Endothelial cell of hepatic sinusoid (primary cell): Measurements from ENCODE around the gene CEP164.
"Not testable (repeated sequence)": the region's sequence is repeated elsewhere in the genome, so short reads cannot be mapped to it uniquely, and the experiment has no call there.

Source experiments
- in situ Hi-C: cut with HindIII; loops from 2 replicates; pipeline ENCODE4 v1.10.0; 2017; ENCODE audit warnings: low sequenced_read_pairs

CEP164 gene

DNA sequence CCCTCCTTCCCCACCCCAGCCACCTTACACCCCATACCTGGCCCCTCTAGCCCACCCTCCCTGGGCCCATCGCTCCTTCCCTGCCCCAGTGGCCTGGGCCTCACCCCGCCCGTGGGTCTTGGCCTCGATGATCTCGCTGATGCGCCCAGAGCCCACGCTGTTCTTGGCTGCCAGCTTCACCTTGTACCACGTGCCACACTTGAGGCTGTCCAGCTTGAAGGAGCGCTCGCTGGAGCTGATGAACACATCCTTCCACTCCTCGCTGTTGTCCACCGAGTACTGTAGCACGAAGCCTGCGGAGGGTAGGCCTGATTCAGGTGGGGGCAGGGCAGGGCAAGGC, 110.1 kb downstream of the CEP164 start:
- in situ Hi-C loops, result no loop called here

DNA sequence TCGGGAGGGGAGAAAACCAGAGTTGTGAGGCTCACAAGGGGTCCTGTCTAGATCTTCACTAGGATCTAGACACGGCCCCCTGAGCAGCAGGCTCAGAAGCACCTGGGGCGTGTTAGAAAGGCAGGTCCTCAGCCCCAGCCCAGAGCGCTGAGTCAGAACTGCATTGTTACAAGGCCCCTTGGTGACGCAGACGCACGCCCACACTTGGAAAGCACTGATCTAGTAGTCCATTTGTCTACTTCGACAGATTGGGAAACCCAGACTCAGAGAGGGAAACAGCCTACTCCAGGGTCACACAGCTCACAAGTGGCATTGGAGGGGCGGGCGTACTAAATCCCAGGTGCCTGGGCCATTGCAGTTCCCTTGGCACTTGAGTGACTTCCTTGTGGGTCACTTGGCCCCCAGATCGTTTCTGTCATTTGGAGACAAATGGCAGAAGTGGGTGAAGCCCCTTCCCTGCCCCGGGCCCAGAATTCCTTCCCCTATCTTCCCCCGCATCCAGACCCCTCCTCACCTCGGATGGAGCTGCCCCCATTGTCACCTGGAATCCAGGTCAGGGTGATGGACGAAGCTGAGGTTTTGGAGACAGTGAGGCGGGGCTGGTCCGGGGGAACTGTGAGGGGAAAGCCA, 110.8 kb downstream of the CEP164 start:
- in situ Hi-C loops, result no loop called here

DNA sequence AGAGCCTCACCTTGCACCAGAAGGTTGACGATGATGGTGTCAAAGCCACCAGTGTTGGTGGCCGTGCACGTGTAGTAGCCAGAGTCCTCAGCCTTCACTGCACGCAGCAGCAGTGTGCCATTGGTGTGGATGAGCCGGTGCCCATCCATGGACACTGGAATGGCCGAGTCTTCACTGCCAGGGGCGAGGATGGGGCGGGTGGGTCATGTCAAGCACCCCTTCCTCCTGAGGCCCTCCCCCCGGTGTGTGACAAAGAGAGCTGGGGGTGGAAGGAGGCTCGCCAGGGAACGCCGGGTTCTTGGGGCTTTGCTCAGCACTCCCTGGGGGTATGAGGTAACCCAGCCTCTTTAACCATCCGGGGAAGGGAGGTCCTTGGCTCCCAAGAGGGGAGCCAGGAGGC, 111.6 kb downstream of the CEP164 start:
- in situ Hi-C loops, result no loop called here

DNA sequence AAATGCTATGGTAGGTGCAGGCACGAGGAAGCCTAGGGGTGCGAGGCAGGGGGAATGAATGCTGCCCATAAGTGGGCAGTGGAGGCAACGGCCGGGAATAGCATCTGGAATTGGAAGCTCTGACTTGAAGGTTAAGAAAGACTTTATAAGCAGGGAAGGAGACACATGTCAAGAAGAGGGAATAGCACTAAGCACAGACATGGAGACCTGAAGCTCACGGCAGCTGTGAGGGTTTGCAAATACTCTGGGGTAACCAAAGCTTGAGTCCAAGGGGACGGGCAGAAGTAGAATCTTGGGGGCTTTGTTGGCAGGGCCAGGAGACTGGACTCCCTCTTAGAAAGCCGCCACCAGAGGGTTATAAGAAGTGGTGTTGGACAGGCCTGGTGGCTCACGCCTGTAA, 112.6 kb downstream of the CEP164 start:
- in situ Hi-C loops, result loop anchor here (5.0 kb wide), 3 partner anchors 52 to 122 kb away; no protein-coding TSS in a partner anchor

DNA sequence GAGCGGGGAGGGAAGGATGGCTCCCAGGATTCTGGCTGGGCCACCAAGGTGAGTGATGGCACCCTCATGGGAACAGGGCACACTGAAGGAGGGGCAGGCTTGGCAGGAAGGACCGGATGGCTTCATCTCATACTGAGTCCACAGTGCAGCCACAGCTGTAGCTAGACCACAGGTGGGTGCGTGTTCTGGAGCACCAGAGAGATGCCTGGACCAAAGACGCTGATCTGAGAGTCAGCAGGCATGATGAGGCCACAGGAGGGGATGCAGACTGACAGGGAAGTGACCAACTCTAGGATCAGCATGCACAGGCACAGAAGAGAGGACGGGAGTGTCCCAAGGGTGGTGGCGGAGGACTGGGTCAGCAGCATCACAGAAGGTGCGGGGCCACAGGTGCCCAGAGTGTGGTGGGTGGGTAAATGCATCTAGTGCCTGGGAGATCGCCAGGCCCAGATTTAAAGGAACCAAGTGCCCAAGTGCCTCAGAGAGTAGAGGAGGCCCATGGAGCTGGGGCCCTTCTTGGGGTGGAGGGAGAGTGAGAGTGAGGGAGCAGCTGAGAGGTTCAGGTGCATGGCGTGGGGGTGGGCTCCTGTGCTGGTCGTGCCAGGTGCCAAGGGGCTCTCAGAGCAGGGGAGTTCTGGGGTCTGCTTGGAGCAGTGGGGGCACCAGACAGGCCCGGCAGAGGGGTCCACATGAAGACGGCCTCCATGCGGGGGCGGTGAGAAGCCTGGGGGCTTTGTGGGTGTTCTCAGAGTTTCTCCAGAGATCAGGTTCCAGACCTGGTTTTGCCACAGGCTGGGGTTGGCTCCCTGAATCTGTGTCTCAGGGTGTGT, 113.7 kb downstream of the CEP164 start:
- in situ Hi-C loops, result loop anchor here (5.0 kb wide), 3 partner anchors 51 to 121 kb away; no protein-coding TSS in a partner anchor

DNA sequence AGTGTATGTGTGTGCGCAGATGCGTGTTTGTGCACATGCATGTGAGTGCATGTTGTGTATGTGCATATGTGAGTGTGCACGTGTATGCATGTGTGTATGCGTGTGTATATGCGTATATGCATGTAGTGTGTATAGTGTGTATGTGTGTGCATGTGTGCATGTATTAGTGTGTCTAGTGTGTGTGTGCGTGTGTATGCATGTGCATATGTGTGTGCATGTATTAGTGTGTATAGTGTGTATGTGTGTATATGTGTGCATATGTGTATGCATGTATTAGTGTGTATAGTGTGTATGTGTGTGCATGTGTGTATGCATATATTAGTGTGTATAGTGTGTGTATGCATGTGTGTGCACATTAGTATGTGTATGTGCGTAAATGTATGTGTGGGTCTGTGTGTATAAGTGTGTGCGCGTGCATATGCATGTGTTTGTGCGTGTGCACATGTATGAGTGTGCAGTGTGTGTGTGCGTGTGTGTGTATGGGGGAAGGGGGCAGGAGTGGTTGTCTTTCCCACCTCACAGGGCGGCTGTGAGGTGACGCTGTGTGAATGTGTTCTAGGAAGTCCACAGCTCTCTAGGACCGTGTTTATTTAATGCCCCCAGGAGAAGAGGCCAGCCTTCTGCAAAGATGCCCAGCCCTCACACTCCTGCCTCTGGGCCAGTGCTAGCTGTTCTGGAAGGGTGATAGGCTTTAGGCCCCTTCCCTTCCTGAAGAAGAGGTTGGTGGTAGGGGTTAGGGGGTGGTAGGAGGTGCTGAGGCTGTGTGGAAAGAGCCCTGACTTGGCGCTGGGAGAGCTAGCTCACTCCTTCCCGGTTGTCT, 114.6 kb downstream of the CEP164 start:
- in situ Hi-C loops, result loop anchor here (5.0 kb wide), 3 partner anchors 50 to 120 kb away; no protein-coding TSS in a partner anchor

DNA sequence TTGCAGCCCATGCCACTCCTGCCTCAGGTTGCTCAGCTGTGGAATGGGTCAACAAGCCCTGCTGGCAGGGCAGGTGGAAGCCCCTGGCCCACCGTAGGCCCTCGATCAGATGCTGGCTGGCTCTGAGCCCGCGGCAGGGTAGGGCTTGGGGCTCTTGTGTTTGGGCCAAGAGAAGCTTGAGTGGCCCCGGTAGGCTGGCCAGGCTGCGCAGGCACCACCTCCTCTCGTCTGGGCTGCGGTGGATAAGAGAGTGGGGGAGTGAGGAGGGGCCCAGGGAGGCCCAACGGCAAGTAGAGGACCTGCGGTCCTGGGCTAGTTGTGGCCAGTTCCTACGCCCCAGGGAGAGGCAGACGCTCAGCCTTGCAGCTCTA, 115.2 kb downstream of the CEP164 start:
- in situ Hi-C loops, result loop anchor here (5.0 kb wide), 3 partner anchors 49 to 119 kb away; no protein-coding TSS in a partner anchor

DNA sequence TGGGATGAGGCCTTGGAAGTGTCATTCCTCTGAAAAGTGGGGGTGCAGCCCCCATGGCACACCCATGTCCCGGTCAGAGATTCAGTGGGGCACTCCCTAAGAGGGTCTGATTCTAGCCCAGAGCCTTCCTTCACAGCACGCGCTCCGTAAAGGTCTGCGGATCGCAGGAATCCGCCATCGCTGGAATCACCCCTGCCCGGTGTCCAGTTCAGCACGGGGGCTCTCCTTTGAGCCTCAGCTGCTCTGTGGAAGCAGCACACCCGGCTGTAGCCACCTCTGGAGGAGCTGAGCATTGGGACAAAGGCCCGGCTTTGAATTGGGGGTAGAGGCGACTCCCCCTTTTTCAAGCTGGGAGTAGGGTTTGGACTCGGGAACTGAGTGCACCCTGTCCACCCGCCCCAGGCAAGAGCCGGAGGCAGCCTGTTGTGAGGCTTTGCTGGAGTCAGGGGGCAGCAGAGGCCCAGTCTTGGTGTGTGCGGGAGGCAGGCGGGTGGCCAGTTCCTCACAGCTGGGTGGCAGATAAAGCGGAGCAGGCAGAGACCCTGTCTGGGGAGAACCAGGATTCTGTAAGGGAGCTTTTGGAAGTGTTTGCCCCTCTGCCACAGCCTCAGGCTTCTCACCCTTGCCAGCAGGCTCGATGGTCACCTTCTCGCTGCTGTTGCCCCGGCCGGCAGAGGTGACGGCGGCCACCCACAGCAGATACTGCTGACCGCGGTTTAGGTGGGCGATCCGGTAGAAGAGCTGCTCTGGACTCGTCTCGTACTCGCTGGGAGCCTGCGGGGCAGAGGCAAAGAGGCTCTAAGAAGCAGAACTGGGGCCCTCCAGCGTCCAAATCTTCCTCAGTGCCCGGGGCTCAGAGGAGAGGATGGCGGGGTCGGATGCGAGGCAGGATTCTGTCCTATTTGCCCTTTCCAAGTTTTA, 115.9 kb downstream of the CEP164 start:
- in situ Hi-C loops, result loop anchor here (5.0 kb wide), 3 partner anchors 49 to 119 kb away; no protein-coding TSS in a partner anchor

DNA sequence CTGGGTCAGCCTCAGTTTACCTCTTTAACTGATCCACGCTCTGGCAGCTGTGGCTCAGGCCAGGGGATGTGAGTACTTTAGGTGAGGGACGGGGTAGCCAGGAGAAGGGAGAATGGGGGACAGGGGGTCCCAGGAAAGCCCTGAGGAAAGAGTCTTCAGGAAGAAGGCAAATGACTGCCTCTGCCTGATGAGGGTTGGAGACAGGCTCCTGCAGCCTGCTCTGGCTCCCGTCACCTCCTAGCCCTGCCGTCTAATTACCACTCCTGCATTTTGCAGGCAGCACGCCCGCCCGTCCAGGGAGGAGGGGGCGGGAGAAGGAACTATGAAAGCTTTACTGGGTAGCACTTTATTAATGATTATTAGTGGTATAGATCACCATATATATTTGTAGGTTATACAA, 116.6 kb downstream of the CEP164 start:
- in situ Hi-C loops, result loop anchor here (5.0 kb wide), 3 partner anchors 48 to 118 kb away; no protein-coding TSS in a partner anchor

DNA sequence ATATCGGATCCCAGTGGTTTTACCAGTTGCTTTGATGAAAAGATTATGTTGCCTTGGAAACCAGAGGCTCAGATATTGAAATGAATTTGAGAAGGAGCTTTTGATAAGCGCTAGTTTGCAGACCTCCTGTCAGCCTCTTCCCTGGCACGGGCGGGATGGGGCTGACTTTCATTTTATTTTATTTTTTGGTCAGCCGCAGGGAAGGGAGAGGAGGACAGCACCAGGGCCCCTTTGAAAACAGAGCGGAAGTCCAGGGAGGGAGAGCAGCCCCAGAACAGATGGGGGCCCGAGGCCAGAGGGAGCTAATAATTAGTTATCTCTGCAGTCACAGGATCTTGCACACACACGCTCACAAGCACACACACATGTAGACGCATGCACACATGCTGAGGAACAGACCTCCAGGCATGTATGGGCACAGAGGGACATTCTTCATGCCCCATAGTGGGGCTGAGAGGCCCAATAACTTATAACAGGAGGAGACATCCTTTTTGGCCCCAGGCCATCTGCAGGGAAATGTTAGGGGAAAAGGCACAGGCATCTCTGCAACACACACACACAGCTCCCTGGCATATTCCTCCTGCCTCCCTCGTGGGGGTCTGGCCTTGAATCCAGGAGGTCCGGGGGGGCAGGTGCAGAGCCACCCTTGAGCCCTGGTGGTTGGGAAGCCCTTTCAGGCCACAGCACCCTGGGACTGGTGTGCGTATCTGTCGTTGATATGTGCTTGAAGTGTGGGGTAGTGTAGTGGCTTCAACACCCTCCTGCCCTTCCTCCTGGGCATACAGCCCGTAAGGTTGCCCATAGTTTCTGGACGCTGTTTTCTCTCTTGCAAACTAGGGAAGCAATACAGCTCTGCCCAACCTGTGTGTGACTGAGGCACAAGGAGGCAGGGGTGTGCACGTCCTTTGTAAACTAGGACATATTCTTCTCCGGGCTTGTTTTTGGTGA, 117.3 kb downstream of the CEP164 start:
- in situ Hi-C loops, result loop anchor here (5.0 kb wide), 4 partner anchors 47 to 117 kb away; no protein-coding TSS in a partner anchor

DNA sequence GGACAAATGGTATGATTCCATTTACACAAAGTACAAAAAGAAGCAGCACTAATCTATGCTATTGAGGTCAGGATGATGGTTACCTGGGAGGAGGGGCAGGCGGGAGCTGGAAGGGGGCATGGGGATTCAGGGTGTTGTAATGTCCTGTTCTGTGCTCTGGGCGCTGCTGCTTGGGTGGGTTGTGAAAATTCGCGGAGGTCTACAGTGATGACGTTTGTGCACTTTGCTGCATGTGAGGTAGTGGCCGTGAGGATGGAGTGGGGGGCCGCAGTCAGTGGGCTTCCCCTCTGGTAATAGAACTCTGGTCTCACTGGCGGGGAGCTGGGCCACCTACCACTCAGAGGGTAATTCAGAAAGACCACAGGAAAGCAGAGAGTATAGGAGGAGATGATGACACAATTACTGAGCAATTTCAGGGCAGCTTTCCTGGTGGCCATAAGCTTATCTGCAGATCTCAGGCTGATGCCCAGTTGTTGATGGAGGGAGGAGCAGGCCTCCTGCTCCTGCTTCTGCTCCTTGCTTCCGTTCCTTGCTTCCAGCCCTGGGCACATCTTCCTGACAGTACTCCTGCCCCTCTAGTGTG, 121.5 kb downstream of the CEP164 start:
- in situ Hi-C loops, result loop anchor here (5.0 kb wide), 1 partner anchor 63 kb away; no protein-coding TSS in a partner anchor

DNA sequence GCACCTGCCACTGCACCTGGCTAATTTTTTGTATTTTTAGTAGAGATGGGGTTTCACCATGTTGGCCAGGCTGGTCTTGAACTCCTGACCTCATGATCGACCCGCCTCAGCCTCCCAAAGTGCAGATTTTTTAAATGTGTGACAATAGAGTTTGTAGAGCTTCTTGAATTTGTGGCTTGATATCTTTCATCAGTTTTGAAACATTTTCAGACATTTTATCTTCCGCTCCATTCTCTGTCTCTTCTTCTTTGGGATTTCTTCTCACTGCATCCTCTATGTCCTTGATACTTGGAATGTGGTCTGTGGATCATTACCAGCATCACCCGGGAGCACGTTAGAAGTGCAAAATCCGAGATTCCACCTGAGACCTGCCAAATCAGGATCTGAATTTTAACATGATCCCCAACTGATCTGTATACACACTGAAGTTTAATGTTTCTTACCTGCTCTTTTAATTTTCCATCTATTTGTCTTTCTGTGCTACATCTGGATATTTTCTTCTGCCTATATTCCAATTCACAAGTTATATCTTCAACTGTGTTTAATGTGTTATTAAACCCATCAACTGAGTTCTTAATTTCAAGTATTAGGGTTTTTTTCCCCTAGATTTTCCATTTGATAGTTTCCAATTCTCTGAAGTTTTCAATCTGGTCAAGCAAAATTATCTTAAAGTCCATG, 126.4 kb downstream of the CEP164 start:
- in situ Hi-C loops, result no loop called here

DNA sequence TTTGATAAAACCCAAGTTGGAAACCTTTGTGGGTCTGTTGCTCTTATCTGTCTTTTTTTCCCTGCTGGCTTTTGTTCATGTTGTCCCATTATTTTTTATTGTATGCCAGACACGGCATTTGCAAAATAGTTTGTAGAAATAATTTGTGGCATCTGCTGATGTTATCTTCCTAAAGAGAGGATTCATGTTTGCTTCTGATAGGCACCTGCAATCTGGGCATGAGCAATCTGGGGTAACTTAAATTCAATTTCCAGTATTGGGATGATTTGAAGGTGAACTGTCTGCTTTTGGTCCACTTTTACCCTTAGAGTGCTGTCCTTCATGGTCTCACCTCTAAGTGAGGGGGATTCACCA, 126.9 kb downstream of the CEP164 start:
- in situ Hi-C loops, result no loop called here

DNA sequence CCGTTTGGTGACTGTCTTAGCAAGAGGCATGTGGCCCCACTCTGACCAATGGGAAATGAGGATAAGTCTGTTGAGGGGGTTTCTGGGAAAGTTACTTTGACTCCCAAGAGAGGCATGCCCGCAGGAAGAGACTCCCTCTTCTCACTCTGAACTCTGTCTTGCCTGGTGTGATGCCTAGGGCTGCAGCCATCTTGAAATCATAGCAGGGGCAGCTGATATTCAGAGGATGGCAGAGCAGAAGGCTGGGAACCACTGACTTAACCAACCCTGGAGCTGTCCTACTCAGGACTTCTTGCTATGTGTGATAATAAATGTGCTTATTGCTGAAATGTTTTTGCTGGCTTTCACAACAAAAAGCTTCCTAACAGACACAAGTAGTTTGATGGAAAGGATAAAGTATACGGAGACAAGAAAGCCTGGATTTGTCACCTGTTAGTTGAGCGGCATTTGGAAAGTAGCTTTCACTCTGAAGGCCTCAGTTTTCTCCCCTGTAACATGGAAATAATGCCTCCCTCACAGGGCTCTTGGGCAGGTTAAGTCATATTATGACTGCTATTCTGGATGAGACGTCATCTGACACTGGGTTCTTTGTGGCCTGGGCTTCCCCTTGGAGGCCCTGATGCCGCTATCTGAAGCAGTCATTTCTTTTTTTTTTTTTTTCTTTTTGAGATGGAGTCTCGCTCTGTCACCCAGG, 128.5 kb downstream of the CEP164 start:
- in situ Hi-C loops, result no loop called here

DNA sequence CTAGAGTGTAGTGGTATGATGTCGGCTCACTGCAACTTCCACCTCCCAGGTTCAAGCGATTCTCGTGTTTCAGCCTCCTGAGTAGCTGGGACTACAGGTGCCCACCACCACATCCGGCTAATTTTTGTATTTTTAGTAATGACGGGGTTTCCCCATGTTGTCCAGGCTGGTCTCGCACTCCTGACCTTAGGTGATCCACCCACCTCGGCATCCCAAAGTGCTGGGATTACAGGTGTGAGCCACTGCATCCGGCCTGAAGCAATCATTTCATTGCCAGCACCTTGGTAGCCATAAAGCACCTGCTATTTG, 129.0 kb downstream of the CEP164 start:
- in situ Hi-C loops, result not testable (repeated sequence)

DNA sequence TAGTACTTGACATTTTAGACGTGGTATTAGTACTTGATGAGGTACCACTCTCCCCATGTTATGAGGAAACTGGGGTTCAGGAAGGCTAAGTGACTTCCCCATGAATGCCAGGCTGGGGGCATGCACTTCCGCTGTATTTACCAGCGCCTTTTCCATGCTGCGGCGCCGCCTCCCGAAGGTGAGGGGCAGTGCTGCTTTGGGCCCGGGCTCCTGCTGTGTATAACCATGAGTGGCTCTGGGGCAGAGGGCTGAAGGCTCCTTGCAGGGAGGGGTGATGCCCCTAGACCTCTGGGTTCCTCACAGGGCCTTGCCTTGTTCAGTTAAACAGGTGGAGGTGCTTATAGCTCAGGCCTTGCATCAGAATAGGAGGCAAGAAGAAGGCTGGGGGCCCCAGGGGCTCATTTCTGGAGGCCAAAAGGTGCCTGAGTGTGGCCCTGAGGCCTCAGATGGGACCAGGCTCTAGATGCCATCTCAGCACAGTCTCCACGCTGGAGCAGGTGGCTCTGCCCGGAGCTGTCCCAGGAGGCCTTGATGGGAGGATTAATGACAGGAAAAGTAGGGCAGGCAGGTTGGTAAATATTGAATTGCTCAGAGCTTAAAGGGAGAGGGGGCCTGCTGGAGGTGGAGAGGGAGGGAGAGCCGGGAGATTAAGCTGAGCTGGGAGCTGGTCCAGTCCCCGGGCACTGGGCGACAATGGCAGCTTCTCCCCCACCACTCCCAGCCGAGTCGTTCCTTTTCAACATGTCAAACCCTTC, 129.6 kb downstream of the CEP164 start:
- in situ Hi-C loops, result no loop called here

DNA sequence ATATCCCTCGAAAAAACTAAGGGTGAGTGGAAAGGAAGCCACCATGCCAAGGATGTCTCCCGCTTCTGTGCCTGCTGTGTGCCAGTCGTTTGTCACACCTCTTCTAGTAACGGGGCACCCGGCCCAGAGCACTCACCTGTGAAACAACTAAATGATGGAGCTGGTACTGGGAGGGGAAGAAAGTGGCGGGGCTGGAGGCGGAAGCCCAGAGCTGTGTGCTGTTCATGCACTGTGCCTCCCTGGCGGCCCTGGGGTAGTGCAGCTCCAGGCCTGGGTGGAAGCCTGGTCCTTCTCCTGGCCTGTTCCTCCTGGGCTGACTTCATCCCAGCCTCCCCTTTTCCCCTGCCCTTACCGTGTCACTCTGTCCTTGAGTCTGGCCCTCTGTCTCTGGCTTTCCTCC, 130.2 kb downstream of the CEP164 start:
- in situ Hi-C loops, result no loop called here
